ENCODE data around the gene RECQL5.
"Not testable (repeated sequence)": the region's sequence is repeated elsewhere in the genome, so short reads cannot be mapped to it uniquely, and the experiment has no call there.

Gene RECQL5

DNA sequence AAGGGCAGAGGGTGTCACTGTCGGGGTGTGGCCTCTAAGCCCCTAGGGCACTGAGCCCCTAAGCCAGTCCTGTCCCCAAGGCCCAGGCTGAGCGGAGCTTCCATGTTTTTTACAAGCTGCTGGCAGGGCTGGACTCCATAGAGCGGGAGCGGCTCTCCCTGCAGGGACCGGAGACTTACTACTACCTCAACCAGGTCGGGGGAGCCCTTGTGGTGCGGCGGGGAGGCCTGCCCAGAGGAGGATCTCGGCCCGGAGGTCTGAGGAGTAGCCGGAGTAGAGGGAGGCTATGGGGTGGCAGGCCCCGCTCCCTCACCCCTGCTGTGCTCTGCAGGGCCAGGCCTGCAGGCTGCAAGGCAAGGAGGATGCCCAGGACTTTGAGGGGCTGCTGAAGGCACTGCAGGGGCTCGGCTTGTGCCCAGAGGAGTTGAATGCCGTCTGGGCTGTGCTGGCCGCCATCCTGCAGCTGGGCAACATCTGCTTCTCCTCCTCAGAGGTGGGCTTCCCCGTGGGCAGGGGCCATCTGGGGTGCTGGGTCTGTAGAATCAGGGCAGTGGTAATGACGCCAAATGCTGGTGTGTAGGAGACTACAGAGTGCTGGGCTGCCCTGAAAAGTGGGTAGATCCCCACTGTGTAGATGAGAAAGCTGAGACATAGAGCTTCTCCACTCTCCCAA lies 74.5 kb downstream of the RECQL5 start:
- no peak for DNase-seq (ENCODE audit: low read depth in 2 of 2)

DNA sequence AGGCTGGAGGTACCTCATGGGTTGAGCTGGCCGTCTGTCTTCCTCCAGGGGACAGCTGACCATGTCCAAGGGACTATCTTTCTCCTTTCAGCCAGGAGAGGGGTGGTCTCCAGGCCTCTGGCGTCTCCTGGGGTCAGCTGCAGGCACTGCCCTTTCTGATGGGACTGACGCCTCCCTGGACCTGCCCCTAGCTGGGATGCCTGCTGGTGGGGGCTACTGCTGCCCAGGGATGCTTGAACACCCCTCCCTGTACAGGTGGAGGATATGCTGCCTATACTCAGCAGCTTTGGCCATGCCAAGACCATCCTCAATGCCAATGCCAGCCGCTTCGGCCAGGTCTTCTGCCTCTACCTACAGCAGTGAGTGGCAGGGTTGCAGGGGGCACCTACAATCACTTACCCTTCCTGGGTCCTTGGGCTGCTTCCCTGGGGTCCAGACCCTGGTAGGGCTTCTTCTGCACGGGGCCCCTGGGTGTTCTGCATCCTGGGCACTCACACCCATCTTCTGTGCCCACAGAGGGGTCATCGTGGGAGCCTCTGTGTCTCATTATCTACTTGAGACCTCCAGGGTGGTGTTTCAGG lies 75.1 kb downstream of the RECQL5 start:
- no peak for DNase-seq (ENCODE audit: low read depth in 2 of 2)

DNA sequence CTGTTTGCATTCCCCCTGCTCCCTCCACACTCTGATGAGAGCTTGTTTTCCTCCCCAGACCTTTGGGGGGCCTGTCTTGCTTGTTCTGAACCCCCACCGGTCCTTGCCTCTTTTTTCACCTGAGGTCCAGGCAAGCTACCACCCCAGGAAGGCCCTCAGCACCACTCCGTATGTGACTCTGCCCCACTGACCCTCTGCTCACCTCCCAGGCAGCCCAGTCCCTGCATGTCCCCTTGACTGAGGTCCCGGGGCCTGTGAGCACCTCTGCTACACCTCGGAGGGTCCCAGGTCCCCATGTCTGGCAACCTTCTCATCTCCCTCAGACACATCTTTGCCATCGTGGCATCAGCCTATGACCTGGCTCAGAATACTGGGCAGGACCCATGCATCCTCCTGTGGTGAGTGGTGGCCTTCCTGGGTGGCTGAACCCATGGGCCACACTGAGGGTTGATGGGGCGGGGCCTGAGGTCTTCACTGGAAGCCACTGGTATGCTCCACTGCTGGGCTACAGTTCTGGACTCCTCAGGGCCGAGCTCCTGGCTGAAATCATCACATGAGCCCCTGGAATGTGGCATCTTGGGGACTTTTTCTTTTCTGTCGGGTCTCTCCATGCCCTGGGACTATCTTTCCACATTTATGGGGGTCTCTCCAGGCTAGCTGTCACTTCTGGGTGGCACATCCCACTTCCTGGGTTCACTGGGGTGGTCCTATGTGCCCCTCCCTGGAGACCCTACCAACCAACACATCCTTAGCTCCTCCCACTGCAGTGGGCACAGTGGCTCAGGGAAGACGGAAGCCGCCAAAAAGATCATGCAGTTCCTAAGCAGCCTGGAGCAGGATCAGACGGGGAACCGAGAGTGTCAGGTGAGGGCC lies 75.9 kb downstream of the RECQL5 start:
- DNase-seq (ENCODE audit: low read depth in 2 of 2), result no peak

DNA sequence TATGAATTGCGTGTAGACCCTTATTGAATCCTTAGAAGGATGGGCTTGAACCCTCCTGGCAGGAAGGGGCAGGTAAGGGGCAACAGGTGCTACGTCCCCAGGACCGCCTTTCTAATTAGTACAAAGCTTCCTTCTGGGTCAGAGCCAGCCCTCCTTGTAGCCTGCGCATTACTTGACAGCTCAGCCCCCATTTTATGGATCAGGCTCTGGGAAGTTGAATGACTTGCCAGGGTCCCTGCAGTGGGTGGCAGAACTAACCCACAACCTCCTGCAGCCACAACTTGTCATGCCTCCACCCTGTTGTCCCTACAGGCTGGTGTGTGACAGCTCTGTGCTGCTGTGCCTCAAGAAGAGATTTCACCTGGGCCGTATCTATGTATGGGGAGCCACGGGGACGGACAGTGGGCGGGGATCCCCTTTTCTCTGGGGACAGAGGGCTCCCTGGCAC lies 76.6 kb downstream of the RECQL5 start:
- no peak for DNase-seq (ENCODE audit: low read depth in 2 of 2)

DNA sequence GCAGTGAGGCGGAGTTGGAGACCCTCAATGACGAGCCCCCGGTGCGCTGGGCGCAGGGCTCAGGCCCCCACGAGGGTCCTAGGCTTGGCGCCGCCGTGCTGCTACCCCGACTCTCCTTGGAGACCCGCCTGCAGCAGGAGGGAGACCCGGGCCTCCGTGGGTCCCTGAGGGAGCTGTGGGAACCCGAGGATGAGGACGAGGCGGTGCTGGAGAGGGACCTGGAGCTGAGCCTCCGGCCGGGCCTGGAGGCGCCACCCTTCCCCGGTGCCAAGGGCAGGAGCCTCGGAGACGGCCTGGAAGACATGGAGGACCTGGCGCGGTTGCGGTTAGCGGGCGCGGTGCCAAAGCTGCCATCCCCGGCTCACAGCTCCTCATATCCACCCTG lies 77.0 kb downstream of the RECQL5 start:
- no peak for DNase-seq (ENCODE audit: low read depth in 2 of 2)

DNA sequence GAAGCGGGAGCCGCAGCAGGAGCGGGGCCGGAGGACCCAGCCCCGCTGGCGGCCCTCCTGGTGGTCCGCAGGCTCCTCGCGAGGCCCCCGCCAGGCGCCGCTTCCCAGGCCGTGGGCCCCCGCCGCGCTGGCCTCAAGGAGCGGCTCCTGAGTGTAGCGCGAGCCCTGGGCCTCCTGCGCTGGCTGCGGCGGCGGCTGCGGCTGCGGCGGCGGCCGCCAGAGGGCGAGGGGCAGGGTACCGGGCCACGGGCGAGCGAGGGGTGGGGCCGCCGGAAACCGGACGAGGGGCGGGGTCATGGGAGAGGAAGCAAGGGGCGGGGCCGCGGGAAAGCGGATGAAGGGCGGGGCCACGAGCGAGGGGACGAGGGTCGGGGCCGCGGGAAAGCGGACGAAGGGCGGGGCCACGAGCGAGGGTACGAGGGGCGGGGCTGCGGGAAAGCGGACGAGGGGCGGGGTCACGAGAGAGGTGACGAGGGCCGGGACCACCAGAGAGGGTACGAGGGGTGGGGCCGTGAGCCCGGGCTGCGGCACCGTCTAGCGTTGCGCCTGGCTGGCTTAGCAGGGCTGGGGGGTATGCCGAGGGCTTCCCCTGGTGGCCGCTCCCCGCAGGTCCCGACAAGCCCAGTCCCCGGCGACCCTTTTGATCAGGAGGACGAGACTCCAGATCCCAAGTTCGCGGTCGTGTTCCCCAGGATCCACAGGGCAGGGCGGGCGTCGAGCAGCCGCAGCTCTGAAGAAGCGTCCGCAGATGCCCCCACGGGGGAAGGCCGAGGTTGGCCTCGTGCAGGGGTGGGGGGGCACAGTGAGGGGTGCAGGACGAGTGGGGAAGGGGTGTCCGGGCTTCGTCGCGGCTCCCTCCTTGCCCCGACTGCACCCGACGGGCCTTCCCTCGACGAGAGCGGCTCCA lies 77.7 kb downstream of the RECQL5 start:
- DNase-seq (ENCODE audit: low read depth in 2 of 2), result peak; percentile 93 to 94

DNA sequence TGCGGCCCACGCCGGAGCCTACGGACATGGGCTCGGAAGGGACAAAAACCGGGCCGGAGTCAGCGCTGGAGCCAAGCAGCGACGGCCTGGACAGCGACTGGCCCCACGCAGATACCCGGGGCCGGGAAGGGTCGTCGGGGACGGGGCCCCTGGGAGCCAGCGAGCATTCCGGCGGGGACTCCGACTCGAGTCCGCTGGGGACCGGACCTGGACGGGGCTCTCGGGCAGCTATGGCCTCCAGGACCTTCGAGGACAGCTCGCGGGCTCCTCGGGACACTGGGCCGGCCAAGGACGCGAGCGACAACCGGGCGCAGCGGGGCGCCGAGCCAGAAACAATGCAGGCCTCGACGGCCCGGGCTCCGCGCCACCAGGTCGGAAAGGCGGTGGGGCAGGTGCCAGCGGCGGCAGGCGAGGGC lies 78.3 kb downstream of the RECQL5 start:
- no peak for DNase-seq (ENCODE audit: low read depth in 2 of 2)

DNA sequence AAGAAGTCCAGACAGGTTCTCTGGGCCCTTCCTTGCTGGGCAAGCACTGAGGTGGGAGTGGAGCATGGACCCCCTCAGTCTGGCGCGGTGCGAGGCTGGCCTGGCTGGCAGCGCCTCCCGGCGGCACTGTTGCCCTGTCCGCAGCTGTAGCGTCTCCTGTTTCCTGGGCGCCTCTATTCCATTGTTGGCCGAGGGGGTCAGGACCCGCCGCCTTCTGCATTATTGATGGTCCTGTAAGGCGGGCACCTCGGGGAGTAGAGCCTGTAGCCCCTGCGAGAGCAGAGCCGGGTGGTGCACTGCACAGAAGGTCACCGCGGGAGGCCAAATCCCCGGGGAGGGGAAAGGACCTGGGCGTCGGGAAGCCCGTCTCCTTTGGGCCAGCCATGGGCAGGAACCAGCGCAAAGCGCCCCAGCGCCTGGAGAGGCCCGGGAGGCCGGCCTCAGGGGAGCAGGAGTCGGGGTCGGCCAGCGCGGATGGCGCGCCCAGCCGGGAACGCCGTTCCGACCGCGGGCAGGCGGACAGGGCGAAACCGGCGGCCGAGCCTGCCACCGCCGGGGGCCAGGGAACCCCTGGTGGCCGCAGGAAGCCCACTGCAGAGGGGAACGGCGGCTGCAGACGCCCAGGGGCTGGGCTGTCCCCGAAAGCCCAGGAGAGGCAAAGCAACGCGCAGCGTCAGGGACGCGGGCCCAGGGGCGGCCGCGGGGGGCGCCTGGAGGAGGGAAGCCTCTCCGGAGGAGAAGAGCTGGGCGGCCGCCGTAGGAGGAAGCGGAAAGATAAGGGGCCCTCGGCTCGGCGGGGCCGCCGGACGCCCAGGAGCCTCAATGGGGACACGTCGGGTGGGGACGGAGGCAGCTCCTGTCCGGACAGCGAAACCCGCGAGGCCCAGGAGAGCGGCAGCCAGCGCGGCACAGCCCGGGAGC lies 79.0 kb downstream of the RECQL5 start, which contains the start of gene MYO15B:
TSS of gene MYO15B (plus strand) at position 126 of the 921 bp plus-strand sequence. CDS start at position 384, 258 bp downstream.
- DNase-seq (ENCODE audit: low read depth in 2 of 2), result peak; percentile 38 to 44

DNA sequence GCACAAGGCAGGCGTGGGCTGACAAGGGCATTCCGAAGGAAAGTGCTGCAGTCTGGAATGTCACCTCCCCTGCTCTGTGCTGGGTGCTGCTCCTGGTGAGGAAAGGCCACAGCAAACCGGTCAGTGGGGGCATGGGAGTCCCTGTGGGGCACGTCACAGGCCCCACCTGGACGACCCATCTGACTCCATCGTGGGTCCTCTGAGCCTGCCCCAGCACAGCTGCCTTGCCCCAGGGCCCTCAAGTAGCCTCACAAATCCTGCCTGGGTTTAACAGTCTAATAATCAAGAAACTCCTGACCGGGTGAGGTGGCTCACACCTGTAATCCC lies 82.1 kb downstream of the RECQL5 start:
- no peak for DNase-seq (ENCODE audit: low read depth in 2 of 2)

DNA sequence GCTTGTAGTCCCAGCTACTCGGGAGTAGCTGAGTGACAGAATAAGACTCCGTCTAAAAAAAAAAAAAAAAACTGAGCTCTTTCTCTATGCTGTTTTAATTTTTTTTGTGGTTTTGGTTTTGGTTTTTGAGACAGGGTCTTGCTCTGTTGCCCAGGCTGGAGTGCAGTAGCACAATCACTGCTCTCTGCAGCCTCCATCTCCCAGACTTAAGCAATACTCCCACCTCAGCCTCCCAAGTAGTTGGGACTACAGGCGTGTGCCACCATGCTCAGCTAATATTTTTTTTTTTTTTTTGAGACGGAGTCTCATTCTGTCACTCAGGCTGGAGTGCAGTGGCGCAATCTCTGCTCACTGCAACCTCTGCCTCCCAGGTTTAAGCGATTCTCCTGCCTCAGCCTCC lies 83.8 kb downstream of the RECQL5 start:
- not testable (repeated sequence) for DNase-seq (ENCODE audit: low read depth in 2 of 2)

DNA sequence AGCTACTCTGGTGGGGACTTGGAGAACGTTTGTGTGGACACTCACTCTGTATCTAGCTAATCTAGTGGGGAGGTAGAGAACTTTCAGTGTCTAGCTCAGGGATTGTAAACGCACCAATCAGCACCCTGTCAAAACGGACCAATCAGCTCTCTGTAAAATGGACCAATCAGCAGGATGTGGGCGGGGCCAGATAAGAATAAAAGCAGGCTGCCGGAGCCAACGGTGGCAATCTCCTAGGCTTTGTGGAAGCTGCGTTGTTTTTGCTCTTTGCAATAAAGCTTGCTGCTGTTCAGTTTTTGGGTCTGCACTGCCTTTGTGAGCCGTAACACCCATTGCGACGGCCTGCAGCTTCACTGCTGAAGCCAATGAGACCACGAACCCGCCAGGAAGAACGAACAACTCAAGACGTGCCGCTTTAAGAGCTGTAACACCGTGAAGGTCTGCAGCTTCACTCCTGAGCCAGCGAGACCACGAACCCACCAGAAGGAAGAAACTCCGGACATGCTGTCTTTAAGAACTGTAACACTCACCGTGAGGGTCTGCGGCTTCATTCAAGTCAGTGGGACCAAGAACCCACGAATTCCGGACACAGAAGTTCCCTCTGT lies 85.7 kb downstream of the RECQL5 start:
- peak in 1 of 2 donors; percentile 59 for DNase-seq (ENCODE audit: low read depth in 2 of 2)
